HEK293 (cell line): Measurements from ENCODE around the gene NPC1.

Experiments used
- BCL11B ChIP-seq: fragments of 450-650 bp; formaldehyde crosslinking; IDR thresholded peaks from 2 replicates; pipeline ENCODE4 v1.5.1; 2016; ENCODE audit warnings: low read depth, missing biosample characterization, missing genetic modification characterization
- ZSCAN30 ChIP-seq: fragments of 450-650 bp; IDR thresholded peaks from 2 replicates; pipeline ENCODE4 v1.5.1; 2018; ENCODE audit warnings: missing biosample characterization, mild to moderate bottlenecking, missing genetic modification characterization, moderate library complexity
- TF ChIP-seq, protein P1 (sequence below): fragments of 450-650 bp; formaldehyde crosslinking; IDR thresholded peaks from 2 replicates; pipeline ENCODE4 v1.5.1; 2016; ENCODE audit warnings: missing biosample characterization, missing genetic modification characterization
- TF ChIP-seq, protein P2 (sequence below): fragments of 450-650 bp; formaldehyde crosslinking; optimal IDR thresholded peaks from 2 replicates; pipeline ENCODE3; 2016; ENCODE audit warnings: missing biosample characterization, mild to moderate bottlenecking, missing genetic modification characterization

DNA sequence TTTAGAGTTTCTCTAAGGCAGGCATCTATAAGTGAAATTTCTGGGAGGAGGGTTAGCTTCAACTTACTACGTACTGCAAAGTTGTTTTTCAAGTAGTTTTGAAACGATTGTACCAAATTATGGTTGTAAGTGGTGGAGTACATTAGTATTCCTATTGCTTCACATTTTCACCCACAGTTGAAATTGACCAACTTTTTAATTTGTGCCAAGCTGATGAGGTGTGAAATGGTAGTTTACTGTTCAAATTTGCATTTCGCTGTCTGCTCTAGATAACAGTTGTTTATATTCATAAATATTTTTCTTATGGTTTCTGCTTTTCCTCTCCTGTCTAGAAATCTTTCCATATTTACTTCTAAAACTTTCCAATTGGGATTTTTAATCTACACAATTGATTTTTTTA is 18.6 kb downstream of the NPC1 start:
- TF ChIP-seq, protein P1, sequence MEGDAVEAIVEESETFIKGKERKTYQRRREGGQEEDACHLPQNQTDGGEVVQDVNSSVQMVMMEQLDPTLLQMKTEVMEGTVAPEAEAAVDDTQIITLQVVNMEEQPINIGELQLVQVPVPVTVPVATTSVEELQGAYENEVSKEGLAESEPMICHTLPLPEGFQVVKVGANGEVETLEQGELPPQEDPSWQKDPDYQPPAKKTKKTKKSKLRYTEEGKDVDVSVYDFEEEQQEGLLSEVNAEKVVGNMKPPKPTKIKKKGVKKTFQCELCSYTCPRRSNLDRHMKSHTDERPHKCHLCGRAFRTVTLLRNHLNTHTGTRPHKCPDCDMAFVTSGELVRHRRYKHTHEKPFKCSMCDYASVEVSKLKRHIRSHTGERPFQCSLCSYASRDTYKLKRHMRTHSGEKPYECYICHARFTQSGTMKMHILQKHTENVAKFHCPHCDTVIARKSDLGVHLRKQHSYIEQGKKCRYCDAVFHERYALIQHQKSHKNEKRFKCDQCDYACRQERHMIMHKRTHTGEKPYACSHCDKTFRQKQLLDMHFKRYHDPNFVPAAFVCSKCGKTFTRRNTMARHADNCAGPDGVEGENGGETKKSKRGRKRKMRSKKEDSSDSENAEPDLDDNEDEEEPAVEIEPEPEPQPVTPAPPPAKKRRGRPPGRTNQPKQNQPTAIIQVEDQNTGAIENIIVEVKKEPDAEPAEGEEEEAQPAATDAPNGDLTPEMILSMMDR (tag by site-specific recombination) = no peak
- TF ChIP-seq BCL11B = no peak
- TF ChIP-seq, protein P2, sequence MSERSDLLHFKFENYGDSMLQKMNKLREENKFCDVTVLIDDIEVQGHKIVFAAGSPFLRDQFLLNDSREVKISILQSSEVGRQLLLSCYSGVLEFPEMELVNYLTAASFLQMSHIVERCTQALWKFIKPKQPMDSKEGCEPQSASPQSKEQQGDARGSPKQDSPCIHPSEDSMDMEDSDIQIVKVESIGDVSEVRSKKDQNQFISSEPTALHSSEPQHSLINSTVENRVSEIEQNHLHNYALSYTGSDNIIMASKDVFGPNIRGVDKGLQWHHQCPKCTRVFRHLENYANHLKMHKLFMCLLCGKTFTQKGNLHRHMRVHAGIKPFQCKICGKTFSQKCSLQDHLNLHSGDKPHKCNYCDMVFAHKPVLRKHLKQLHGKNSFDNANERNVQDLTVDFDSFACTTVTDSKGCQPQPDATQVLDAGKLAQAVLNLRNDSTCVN = no peak
- no peak for TF ChIP-seq ZSCAN30 (tag by site-specific recombination)
